GM23338 (cell line): ENCODE data around the gene GNG12. TPM values are rescaled to one million over a fixed set of nuclear protein-coding genes. Genes with fewer than 3 reads are reported as not detected.

Experiments
- ATAC-seq: fragments of 200-7000 bp; cut with Tn5 transposase; 3 replicates; pipeline ENCODE4 v1.9.1; 2020
- DNase-seq: peaks from one replicate; pipeline ENCODE4 v3.0.0-alpha.2; 2015; ENCODE audit warnings: low spot score
- H2AFZ ChIP-seq: fragments of 200-600 bp; sonication (generic); 2 replicates; pipeline ENCODE4 v1.8.0; 2016; ENCODE audit warnings: antibody characterized with exemption, mild to moderate bottlenecking, moderate library complexity
- H3F3A ChIP-seq: fragments of 200-600 bp; sonication (generic); replicated peaks from 2 replicates; pipeline ENCODE4 v1.8.0; 2017; ENCODE audit warnings: antibody characterized with exemption, mixed run types, low read depth
- H3K27ac ChIP-seq: fragments of 200-600 bp; sonication (generic); 2 replicates; pipeline ENCODE4 v1.6.1; 2016; ENCODE audit warnings: low read depth
- H3K27me3 ChIP-seq: fragments of 200-600 bp; sonication (generic); 2 replicates; pipeline ENCODE4 v1.8.0; 2016; ENCODE audit warnings: mild to moderate bottlenecking, mixed run types, moderate library complexity; ENCODE audit not compliant: insufficient read depth
- H3K36me3 ChIP-seq: fragments of 200-600 bp; sonication (generic); 2 replicates; pipeline ENCODE4 v1.8.0; 2016; ENCODE audit warnings: mild to moderate bottlenecking; ENCODE audit not compliant: insufficient read depth
- H3K4me1 ChIP-seq: fragments of 200-600 bp; sonication (generic); 2 replicates; pipeline ENCODE4 v1.8.0; 2016; ENCODE audit warnings: mild to moderate bottlenecking, moderate library complexity; ENCODE audit not compliant: insufficient read depth
- H3K4me2 ChIP-seq: fragments of 200-600 bp; sonication (generic); 2 replicates; pipeline ENCODE4 v1.7.1; 2017; ENCODE audit warnings: mixed run types
- H3K4me3 ChIP-seq: fragments of 200-600 bp; sonication (generic); 2 replicates; pipeline ENCODE4 v1.6.1; 2016; ENCODE audit warnings: mixed run types
- H3K79me2 ChIP-seq: fragments of 200-600 bp; sonication (generic); replicated peaks from 2 replicates; pipeline ENCODE4 v1.8.0; 2017; ENCODE audit warnings: mild to moderate bottlenecking; ENCODE audit not compliant: insufficient read depth
- H3K9me2 ChIP-seq: fragments of 200-600 bp; sonication (generic); 2 replicates; pipeline ENCODE4 v1.8.0; 2017; ENCODE audit not compliant: insufficient read depth
- H4K20me1 ChIP-seq: fragments of 200-600 bp; sonication (generic); replicated peaks from 2 replicates; pipeline ENCODE4 v1.8.0; 2017; ENCODE audit warnings: mild to moderate bottlenecking; ENCODE audit not compliant: insufficient read depth
- H3K27ac Mint-ChIP-seq: 2 replicates; pipeline ENCODE4 v1.8.0; 2020; ENCODE audit warnings: inconsistent platforms, mild to moderate bottlenecking, moderate library complexity, mixed read lengths
- H3K27me3 Mint-ChIP-seq: 3 replicates; pipeline ENCODE4 v1.8.0; 2022; ENCODE audit warnings: low read depth, mild to moderate bottlenecking, moderate library complexity, mixed read lengths, inconsistent platforms; ENCODE audit not compliant: insufficient read depth, poor library complexity
- H3K36me3 Mint-ChIP-seq: 3 replicates; pipeline ENCODE4 v1.8.0; 2021; ENCODE audit warnings: low read depth, mild to moderate bottlenecking, inconsistent platforms, moderate library complexity, mixed read lengths
- H3K4me1 Mint-ChIP-seq: 3 replicates; pipeline ENCODE4 v1.8.0; 2020; ENCODE audit warnings: mild to moderate bottlenecking, inconsistent platforms, mixed read lengths
- H3K4me3 Mint-ChIP-seq: 3 replicates; pipeline ENCODE4 v1.8.0; 2021; ENCODE audit warnings: moderate library complexity, mild to moderate bottlenecking, inconsistent platforms, mixed read lengths
- H3K9me3 Mint-ChIP-seq: 3 replicates; pipeline ENCODE4 v1.8.0; 2020; ENCODE audit warnings: moderate library complexity, mild to moderate bottlenecking, inconsistent platforms, mixed read lengths
- JUNB ChIP-seq: IDR thresholded peaks from one replicate; pipeline ENCODE4 v1.6.1; 2016; ENCODE audit warnings: antibody characterized with exemption; ENCODE audit not compliant: unreplicated experiment
- POLR2AphosphoS5 ChIP-seq: IDR thresholded peaks from 2 replicates; pipeline ENCODE4 v1.6.1; 2016; ENCODE audit warnings: antibody characterized with exemption, low read depth
- STAT1 ChIP-seq: IDR thresholded peaks from one replicate; pipeline ENCODE4 v1.6.1; 2016; ENCODE audit warnings: antibody characterized with exemption; ENCODE audit not compliant: unreplicated experiment
- polyA plus RNA-seq: library from polyadenylated mRNA; unstranded; fragments of >200 nt; fragmentation: Nextera tagmentation; extraction: Ambion mirVana; gene quantifications from 2 replicates; pipeline ENCODE4 v1.2.1, GENCODE V29; 2016
- total RNA-seq: library from RNA; depleted of rRNA; stranded (reverse); fragments of >200 nt; shearing (Covaris generic); gene quantifications from 2 replicates; pipeline ENCODE4 v1.2.3, GENCODE V29; 2014
- TF ChIP-seq, protein P1 (sequence below): fragments of 250-450 bp; sonication (Bioruptor Pico); IDR thresholded peaks from 2 replicates; pipeline ENCODE4 v1.5.0; 2020; ENCODE audit warnings: mild to moderate bottlenecking, moderate library complexity
- TF ChIP-seq, protein P2 (sequence below): IDR thresholded peaks from 2 replicates; pipeline ENCODE4 v1.6.1; 2016; ENCODE audit warnings: antibody characterized with exemption

Gene GNG12
- total and polyA plus RNA-seq, 2 experiments from 2014 or later: 13.4 to 33.0 TPM

GRCh38 chr1:67840449-67840848, 7.2 kb upstream of the GNG12 start:
- Histone ChIP-seq H3K27ac (peak overlapping the region; percentile 56; the same call in 1 of the 2 replicates), H3K4me2 (peak overlapping the region; percentile 53), H3K27me3 (no peaks in the 10 kb centered on the region), H4K20me1 (no peaks in the 10 kb centered on the region), H3K79me2 (no peaks in the 10 kb centered on the region), H3K36me3 (no peaks in the 10 kb centered on the region), H3K9me2 (no peaks in the 10 kb centered on the region), H3F3A (no peaks in the 10 kb centered on the region), H2AFZ (no peak overlapping the region), H3K4me1 (peaks cover 73% of the 10 kb centered on the region), H3K4me3 (peak overlapping the region; percentile 7)
- Mint-ChIP-seq H3K9me3 (no peaks in the 10 kb centered on the region), H3K4me3 (peak overlapping the region; percentile 30), H3K4me1 (peaks cover 75% of the 10 kb centered on the region), H3K27me3 (peaks cover 4% of the 10 kb centered on the region), H3K36me3 (no peaks in the 10 kb centered on the region), H3K27ac (peak overlapping the region; percentile 76)
- DNase-seq (peak; percentile 65), ATAC-seq (peak; percentile 69)
- TF ChIP-seq POLR2AphosphoS5: no peak
- TF ChIP-seq, protein P1, sequence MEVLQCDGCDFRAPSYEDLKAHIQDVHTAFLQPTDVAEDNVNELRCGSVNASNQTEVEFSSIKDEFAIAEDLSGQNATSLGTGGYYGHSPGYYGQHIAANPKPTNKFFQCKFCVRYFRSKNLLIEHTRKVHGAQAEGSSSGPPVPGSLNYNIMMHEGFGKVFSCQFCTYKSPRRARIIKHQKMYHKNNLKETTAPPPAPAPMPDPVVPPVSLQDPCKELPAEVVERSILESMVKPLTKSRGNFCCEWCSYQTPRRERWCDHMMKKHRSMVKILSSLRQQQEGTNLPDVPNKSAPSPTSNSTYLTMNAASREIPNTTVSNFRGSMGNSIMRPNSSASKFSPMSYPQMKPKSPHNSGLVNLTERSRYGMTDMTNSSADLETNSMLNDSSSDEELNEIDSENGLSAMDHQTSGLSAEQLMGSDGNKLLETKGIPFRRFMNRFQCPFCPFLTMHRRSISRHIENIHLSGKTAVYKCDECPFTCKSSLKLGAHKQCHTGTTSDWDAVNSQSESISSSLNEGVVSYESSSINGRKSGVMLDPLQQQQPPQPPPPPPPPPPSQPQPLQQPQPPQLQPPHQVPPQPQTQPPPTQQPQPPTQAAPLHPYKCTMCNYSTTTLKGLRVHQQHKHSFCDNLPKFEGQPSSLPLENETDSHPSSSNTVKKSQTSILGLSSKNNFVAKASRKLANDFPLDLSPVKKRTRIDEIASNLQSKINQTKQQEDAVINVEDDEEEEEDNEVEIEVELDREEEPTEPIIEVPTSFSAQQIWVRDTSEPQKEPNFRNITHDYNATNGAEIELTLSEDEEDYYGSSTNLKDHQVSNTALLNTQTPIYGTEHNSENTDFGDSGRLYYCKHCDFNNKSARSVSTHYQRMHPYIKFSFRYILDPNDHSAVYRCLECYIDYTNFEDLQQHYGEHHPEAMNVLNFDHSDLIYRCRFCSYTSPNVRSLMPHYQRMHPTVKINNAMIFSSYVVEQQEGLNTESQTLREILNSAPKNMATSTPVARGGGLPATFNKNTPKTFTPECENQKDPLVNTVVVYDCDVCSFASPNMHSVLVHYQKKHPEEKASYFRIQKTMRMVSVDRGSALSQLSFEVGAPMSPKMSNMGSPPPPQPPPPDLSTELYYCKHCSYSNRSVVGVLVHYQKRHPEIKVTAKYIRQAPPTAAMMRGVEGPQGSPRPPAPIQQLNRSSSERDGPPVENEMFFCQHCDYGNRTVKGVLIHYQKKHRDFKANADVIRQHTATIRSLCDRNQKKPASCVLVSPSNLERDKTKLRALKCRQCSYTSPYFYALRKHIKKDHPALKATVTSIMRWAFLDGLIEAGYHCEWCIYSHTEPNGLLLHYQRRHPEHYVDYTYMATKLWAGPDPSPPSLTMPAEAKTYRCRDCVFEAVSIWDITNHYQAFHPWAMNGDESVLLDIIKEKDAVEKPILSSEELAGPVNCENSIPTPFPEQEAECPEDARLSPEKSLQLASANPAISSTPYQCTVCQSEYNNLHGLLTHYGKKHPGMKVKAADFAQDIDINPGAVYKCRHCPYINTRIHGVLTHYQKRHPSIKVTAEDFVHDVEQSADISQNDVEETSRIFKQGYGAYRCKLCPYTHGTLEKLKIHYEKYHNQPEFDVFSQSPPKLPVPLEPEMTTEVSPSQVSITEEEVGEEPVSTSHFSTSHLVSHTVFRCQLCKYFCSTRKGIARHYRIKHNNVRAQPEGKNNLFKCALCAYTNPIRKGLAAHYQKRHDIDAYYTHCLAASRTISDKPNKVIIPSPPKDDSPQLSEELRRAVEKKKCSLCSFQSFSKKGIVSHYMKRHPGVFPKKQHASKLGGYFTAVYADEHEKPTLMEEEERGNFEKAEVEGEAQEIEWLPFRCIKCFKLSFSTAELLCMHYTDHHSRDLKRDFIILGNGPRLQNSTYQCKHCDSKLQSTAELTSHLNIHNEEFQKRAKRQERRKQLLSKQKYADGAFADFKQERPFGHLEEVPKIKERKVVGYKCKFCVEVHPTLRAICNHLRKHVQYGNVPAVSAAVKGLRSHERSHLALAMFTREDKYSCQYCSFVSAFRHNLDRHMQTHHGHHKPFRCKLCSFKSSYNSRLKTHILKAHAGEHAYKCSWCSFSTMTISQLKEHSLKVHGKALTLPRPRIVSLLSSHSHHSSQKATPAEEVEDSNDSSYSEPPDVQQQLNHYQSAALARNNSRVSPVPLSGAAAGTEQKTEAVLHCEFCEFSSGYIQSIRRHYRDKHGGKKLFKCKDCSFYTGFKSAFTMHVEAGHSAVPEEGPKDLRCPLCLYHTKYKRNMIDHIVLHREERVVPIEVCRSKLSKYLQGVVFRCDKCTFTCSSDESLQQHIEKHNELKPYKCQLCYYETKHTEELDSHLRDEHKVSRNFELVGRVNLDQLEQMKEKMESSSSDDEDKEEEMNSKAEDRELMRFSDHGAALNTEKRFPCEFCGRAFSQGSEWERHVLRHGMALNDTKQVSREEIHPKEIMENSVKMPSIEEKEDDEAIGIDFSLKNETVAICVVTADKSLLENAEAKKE: 0 out of 2 replicates have a peak, but pooled peaks have one; percentile 5

DNA sequence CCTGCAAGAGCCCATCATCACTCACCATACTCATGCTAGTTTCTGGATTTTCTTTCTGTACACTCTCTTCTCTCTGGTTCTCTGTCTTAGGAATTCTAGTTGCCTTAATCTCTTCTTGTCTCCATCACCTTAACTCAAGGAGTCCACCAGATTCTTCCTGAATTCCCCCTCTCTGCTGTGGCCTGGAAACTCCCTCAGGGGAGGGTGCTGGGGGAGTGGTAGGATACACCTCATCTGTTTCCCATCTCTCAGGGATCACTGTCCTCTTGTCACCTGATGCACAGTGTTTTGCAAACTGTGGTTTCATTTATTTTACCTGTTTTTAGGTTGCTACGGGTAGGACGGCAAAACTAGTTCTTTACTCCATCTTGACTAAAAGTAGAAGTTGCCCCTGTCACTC, 6.6 kb upstream of the GNG12 start:
- Histone ChIP-seq H3K36me3 (no peaks in the 10 kb centered on the region), H4K20me1 (no peaks in the 10 kb centered on the region), H3K4me3 (peak overlapping the region; percentile 7), H3K27me3 (peaks cover 5% of the 10 kb centered on the region; the same call in 1 of the 2 replicates), H3K4me1 (peaks cover 69% of the 10 kb centered on the region), H2AFZ (no peak overlapping the region), H3K9me2 (no peaks in the 10 kb centered on the region), H3K79me2 (no peaks in the 10 kb centered on the region), H3K4me2 (peak overlapping the region; percentile 53), H3F3A (no peaks in the 10 kb centered on the region; the same call in 1 of the 2 replicates), H3K27ac (peak overlapping the region; percentile 40)
- peak overlapping the region; percentile 76 for H3K27ac Mint-ChIP-seq
- H3K4me1 Mint-ChIP-seq: peaks cover 72% of the 10 kb centered on the region
- peaks cover 4% of the 10 kb centered on the region for H3K27me3 Mint-ChIP-seq
- ATAC-seq (peak; percentile 18; the same call in 1 of the 3 replicates), DNase-seq (no peak)
- no peaks in the 10 kb centered on the region for H3K9me3 Mint-ChIP-seq
- H3K4me3 Mint-ChIP-seq: peak overlapping the region; percentile 28; the same call in 2 of the 3 replicates
- H3K36me3 Mint-ChIP-seq: no peaks in the 10 kb centered on the region
- TF ChIP-seq, protein P1: no peak
- TF ChIP-seq JUNB: no peak
- no peak for TF ChIP-seq STAT1
- TF ChIP-seq POLR2AphosphoS5: no peak
- TF ChIP-seq, protein P2, sequence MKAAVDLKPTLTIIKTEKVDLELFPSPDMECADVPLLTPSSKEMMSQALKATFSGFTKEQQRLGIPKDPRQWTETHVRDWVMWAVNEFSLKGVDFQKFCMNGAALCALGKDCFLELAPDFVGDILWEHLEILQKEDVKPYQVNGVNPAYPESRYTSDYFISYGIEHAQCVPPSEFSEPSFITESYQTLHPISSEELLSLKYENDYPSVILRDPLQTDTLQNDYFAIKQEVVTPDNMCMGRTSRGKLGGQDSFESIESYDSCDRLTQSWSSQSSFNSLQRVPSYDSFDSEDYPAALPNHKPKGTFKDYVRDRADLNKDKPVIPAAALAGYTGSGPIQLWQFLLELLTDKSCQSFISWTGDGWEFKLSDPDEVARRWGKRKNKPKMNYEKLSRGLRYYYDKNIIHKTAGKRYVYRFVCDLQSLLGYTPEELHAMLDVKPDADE: no peak
